ENCODE measurements around the gene NUTM1. TPM values are rescaled to one million over a fixed set of nuclear protein-coding genes. Genes with fewer than 3 reads are reported as not detected.

NUTM1 gene
- polyA plus RNA-seq, 1 of the 3 experiments (the other 2 are of a cell fraction): not detected

DNA sequence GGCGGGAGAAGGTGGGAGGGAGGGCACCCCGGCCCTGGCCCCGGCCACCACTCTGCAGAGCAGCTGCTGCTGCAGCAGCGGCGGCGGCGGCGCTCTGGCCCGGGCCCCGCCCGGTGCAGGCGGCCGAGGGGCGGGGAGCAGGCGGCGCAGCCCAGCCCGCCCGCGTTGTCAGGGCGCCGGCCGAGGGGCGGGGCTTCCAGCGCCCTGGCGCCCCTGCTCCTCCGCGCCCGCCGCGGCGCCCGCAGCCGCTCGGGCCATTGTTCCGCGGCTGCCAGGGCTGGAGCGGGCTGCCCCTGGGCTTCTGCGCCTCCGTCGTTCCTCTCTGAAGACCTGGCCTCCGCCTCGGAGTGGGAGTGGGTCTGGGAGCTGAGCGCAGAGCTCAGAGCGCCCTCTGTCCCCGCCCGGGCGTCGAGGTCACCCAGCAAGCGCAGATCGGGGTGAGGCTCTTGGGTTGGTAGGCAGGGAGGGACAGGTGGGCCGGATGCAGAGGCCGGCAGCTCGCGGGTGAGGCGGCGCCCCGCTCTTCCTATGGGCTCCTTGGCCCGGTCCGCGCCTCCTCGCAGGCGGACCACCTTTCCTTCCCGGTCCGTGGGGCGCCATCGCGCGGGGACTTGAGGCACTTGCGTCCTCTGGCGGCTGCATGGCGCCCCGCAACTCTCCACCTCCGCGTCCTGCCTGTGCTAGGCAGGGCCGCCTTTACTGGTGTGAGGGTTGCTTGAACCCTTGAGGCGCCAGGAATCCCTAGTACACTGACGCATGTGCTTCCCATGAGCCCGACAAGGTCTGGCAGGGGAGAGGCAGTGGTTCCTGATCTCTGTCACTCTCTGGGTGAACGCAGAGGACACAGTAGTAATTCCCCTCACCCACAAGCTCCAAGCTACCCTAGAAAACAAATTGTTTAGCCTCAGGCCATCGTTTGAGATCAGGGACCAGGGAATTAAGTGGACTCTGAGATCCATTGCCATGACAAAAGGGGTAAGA, 24.3 kb downstream of the NUTM1 start, which contains the start of gene LPCAT4 (continued):
- TF ChIP-seq TEAD4 (IDR thresholded peaks at IDR 0.05; ENCODE audit: borderline replicate concordance, insufficient read depth) (no peak), GABPA (IDR thresholded peaks at IDR 0.05; ENCODE audit: low read depth) (peak; percentile 23; the same call in 1 of the 2 replicates), TAF1 (IDR thresholded peaks at IDR 0.05; ENCODE audit: borderline replicate concordance, low read depth, low read length) (peak; percentile 17), SMC3 (IDR thresholded peaks at IDR 0.05; ENCODE audit: low read depth, low read length) (peak; percentile 82), MXI1 (IDR thresholded peaks at IDR 0.05; ENCODE audit: low read depth, low read length) (peak; percentile 35; the same call in 1 of the 2 replicates), FOSL2 (IDR thresholded peaks at IDR 0.05; ENCODE audit: borderline replicate concordance, low read depth) (no peak), CTCF (IDR thresholded peaks at IDR 0.05) (peak; percentile 91)
- TF ChIP-seq, protein P1, sequence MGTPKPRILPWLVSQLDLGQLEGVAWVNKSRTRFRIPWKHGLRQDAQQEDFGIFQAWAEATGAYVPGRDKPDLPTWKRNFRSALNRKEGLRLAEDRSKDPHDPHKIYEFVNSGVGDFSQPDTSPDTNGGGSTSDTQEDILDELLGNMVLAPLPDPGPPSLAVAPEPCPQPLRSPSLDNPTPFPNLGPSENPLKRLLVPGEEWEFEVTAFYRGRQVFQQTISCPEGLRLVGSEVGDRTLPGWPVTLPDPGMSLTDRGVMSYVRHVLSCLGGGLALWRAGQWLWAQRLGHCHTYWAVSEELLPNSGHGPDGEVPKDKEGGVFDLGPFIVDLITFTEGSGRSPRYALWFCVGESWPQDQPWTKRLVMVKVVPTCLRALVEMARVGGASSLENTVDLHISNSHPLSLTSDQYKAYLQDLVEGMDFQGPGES (IDR thresholded peaks at IDR 0.05; ENCODE audit: low read depth, low read length): no peak
- TF ChIP-seq, protein P2, sequence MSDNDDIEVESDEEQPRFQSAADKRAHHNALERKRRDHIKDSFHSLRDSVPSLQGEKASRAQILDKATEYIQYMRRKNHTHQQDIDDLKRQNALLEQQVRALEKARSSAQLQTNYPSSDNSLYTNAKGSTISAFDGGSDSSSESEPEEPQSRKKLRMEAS (IDR thresholded peaks at IDR 0.05; ENCODE audit: low read depth): 0 out of 2 replicates have a peak, but pooled peaks have one; percentile 12

DNA sequence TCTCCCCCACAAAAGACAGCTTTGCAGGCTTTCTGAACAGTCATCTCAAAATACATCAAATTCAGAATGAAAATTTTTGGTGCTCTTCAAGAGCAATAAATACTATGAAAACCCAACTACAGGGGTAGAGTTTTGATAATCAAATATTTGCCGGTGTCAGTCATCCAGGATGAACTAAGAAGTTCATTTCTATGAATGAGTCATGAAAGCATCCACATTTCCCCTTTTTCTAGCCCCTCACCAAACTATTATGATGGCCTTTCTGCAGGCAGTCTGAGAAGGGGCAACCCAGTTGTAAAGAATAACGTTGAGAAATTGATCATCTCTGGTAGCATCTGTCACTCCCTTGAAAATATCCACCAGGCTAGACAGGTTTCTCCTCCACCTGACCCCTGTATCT, 27.0 kb downstream of the NUTM1 start:
- ChIA-PET CTCF (no interaction called here), POLR2A (no interaction called here)
- DNase-seq: no peak
- H3K9me3 ChIP-seq: no peaks in the 10 kb centered on the region
- peaks cover 9% of the 10 kb centered on the region for H4K20me1 ChIP-seq (ENCODE audit: insufficient read depth)
- no peaks in the 10 kb centered on the region for H3K36me3 ChIP-seq (replicated peaks in 1 of 2; ENCODE audit: control insufficient read depth in 1 of 2, insufficient read depth in 2 of 2, low read length in 1 of 2)
- no peak overlapping the region for H3K4me2 ChIP-seq
- H3K4me3 ChIP-seq (ENCODE audit: low read depth in 2 of 2, low read length in 1 of 2): no peak overlapping the region
- peaks cover 17% of the 10 kb centered on the region for H3K79me2 ChIP-seq (ENCODE audit: insufficient read depth)
- peaks cover 0 to 16% of the 10 kb centered on the region in 2 experiments; a peak in 1 of 4 replicates for H3K4me1 ChIP-seq (ENCODE audit: control insufficient read depth in 1 of 2, insufficient read depth in 2 of 2, low read depth in 1 of 2, low read length in 1 of 2)
- TF ChIP-seq RFX5 (IDR thresholded peaks at IDR 0.05; ENCODE audit: low read length) (no peak), PBX3 (IDR thresholded peaks at IDR 0.05) (no peak), EZH2phosphoT487 (IDR thresholded peaks at IDR 0.05; ENCODE audit: borderline replicate concordance, low read depth) (no peak), YY1 (IDR thresholded peaks at IDR 0.05; ENCODE audit: low read depth) (no peak), NRF1 (IDR thresholded peaks at IDR 0.05; ENCODE audit: low read depth, low read length) (no peak), POLR2AphosphoS5 (IDR thresholded peaks at IDR 0.05; ENCODE audit: low read depth, low read length) (no peak), EP300 (IDR thresholded peaks at IDR 0.05; ENCODE audit: borderline replicate concordance in 1 of 2, low read depth in 1 of 2, low read length in 1 of 2) (no peak), GATA2 (CRISPR knock-in tag; IDR thresholded peaks at IDR 0.05) (no peak), FOSL2 (IDR thresholded peaks at IDR 0.05; ENCODE audit: borderline replicate concordance, low read depth) (no peak), GABPA (IDR thresholded peaks at IDR 0.05; ENCODE audit: low read depth) (no peak)
- TF ChIP-seq, protein P3, sequence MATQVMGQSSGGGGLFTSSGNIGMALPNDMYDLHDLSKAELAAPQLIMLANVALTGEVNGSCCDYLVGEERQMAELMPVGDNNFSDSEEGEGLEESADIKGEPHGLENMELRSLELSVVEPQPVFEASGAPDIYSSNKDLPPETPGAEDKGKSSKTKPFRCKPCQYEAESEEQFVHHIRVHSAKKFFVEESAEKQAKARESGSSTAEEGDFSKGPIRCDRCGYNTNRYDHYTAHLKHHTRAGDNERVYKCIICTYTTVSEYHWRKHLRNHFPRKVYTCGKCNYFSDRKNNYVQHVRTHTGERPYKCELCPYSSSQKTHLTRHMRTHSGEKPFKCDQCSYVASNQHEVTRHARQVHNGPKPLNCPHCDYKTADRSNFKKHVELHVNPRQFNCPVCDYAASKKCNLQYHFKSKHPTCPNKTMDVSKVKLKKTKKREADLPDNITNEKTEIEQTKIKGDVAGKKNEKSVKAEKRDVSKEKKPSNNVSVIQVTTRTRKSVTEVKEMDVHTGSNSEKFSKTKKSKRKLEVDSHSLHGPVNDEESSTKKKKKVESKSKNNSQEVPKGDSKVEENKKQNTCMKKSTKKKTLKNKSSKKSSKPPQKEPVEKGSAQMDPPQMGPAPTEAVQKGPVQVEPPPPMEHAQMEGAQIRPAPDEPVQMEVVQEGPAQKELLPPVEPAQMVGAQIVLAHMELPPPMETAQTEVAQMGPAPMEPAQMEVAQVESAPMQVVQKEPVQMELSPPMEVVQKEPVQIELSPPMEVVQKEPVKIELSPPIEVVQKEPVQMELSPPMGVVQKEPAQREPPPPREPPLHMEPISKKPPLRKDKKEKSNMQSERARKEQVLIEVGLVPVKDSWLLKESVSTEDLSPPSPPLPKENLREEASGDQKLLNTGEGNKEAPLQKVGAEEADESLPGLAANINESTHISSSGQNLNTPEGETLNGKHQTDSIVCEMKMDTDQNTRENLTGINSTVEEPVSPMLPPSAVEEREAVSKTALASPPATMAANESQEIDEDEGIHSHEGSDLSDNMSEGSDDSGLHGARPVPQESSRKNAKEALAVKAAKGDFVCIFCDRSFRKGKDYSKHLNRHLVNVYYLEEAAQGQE (IDR thresholded peaks at IDR 0.05; ENCODE audit: low read depth, low read length): no peak
- TF ChIP-seq, protein P4, sequence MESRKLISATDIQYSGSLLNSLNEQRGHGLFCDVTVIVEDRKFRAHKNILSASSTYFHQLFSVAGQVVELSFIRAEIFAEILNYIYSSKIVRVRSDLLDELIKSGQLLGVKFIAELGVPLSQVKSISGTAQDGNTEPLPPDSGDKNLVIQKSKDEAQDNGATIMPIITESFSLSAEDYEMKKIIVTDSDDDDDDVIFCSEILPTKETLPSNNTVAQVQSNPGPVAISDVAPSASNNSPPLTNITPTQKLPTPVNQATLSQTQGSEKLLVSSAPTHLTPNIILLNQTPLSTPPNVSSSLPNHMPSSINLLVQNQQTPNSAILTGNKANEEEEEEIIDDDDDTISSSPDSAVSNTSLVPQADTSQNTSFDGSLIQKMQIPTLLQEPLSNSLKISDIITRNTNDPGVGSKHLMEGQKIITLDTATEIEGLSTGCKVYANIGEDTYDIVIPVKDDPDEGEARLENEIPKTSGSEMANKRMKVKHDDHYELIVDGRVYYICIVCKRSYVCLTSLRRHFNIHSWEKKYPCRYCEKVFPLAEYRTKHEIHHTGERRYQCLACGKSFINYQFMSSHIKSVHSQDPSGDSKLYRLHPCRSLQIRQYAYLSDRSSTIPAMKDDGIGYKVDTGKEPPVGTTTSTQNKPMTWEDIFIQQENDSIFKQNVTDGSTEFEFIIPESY (IDR thresholded peaks at IDR 0.05; ENCODE audit: borderline replicate concordance, low read depth): no peak
- 69% methylated on average over 2 of the region's 2 CpGs for WGBS (ENCODE audit: low lambda C conversion rate)
- H3K27ac ChIP-seq (ENCODE audit: low read depth in 2 of 2, low read length in 1 of 2): no peak overlapping the region
- H3K9ac ChIP-seq: no peak overlapping the region
- peaks cover 3% of the 10 kb centered on the region for H3F3A ChIP-seq (replicated peaks; ENCODE audit: insufficient read depth)
- H2AFZ ChIP-seq (ENCODE audit: low read depth): no peak overlapping the region
- no peaks in the 10 kb centered on the region for H3K9me2 ChIP-seq
- no peaks in the 10 kb centered on the region for H3K27me3 ChIP-seq (ENCODE audit: insufficient read depth)

Data from SK-N-SH (cell line).